Esophagus squamous epithelium (tissue), 5 donors: Measurements from ENCODE around the gene SLC6A1. TPM values are rescaled to one million over a fixed set of nuclear protein-coding genes. Genes with fewer than 3 reads are reported as not detected.

ENCODE experiments used
- DNase-seq: peaks from one replicate; lab custom pipeline; 2025; lab: John Stamatoyannopoulos, UW
- H3K27ac ChIP-seq, 4 donors: fragments of 200-600 bp; sonication (generic); one replicate each; pipeline ENCODE4 v1.5.1; 2016 to 2019; ENCODE audit warnings: mild to moderate bottlenecking in 1 of 4
- H3K27me3 ChIP-seq, 4 donors: fragments of 200-600 bp; sonication (generic); 1 replicate in 3 of 4; 2 replicates in 1 of 4; pipeline versions ENCODE4 v1.5.1 to v1.6.0; 2017 to 2021; ENCODE audit warnings: antibody characterized with exemption in 1 of 4
- H3K36me3 ChIP-seq, 3 donors: fragments of 200-600 bp; sonication (generic); one replicate each; pipeline ENCODE4 v1.5.1; 2016 to 2019
- H3K4me1 ChIP-seq, 3 donors: fragments of 200-600 bp; sonication (generic); one replicate each; pipeline ENCODE4 v1.5.1; 2017 to 2019
- H3K4me3 ChIP-seq, 4 donors: fragments of 200-600 bp; sonication (generic); 1 replicate in 3 of 4; 2 replicates in 1 of 4; pipeline ENCODE4 v1.5.1; 2016 to 2019; ENCODE audit warnings: mild to moderate bottlenecking in 2 of 4, moderate library complexity in 1 of 4
- H3K9me3 ChIP-seq, 3 donors: fragments of 200-600 bp; sonication (generic); one replicate each; pipeline ENCODE4 v1.5.1; 2016 to 2019
- CTCF ChIP-seq, 6 experiments: fragments of 450-650 bp in 4 of 6; fragments of 200-600 bp in 2 of 6; sonication (generic) in 2 of 6; IDR thresholded peaks; one replicate each; pipeline ENCODE4 v1.5.1; 2016 to 2019; ENCODE audit warnings: antibody characterized with exemption in 6 of 6, mild to moderate bottlenecking in 4 of 6, moderate library complexity in 4 of 6
- POLR2A ChIP-seq, 4 donors: fragments of 450-650 bp; IDR thresholded peaks; one replicate each; pipeline ENCODE4 v1.6.1; 2017; ENCODE audit warnings: antibody characterized with exemption in 4 of 4, mild to moderate bottlenecking in 4 of 4, moderate library complexity in 3 of 4
- WGBS, 2 donors: methylation state at CpG; one replicate each; pipeline ENCODE4 v1.1.5; 2018; 5-methylcytosine and 5-hydroxymethylcytosine counted together
- intact Hi-C: fragments of 100-400 bp; cut with DNase I; formaldehyde crosslinking; loops from one replicate; pipeline ENCODE4 v1.15.0; 2022
- total RNA-seq, 4 donors: library from RNA; depleted of rRNA; stranded (reverse); fragments of >200 nt; gene quantifications; one replicate each; pipeline ENCODE4 v1.1.0, GENCODE V29; 2016
- donor health status: DM: yes; HTN: yes; CAD: no.

SLC6A1 gene
- total RNA-seq, 4 donors from 2014 or later = 8.6 to 34.4 (median 22.3) TPM

- no peak for DNase-seq
- no peaks in the 10 kb centered on the region for H3K36me3 ChIP-seq
- no peak for TF ChIP-seq POLR2A (IDR thresholded peaks at IDR 0.05)
- TF ChIP-seq CTCF (IDR thresholded peaks at IDR 0.05) = no peak
- peaks cover 7 to 25% (median 14%) of the 10 kb centered on the region in 3 donors for H3K4me1 ChIP-seq
- intact Hi-C loops = no loop called here
- 87 to 89% methylated on average over 1 of the region's 1 CpG for WGBS, 2 donors
- no peak overlapping the region for H3K4me3 ChIP-seq
- H3K9me3 ChIP-seq = no peaks in the 10 kb centered on the region
- peaks cover 0 to 59% (median 0%) of the 10 kb centered on the region in 4 donors for H3K27me3 ChIP-seq
- no peak overlapping the region for H3K27ac ChIP-seq
Observed at GRCh38 chr3:10984371-10984896, 8.1 kb upstream of the SLC6A1 start.

- no peak for DNase-seq
- Histone ChIP-seq H3K9me3 (no peaks in the 10 kb centered on the region), H3K4me1 (peaks cover 7 to 25% (median 14%) of the 10 kb centered on the region in 3 donors), H3K4me3 (no peak overlapping the region), H3K36me3 (no peaks in the 10 kb centered on the region), H3K27ac (no peak overlapping the region), H3K27me3 (peaks cover 0 to 55% (median 0%) of the 10 kb centered on the region in 4 donors)
- no peak for TF ChIP-seq CTCF (IDR thresholded peaks at IDR 0.05)
- no peak for TF ChIP-seq POLR2A (IDR thresholded peaks at IDR 0.05)
- 39 to 72% methylated on average over 1 of the region's 1 CpG for WGBS, 2 donors
- intact Hi-C loops = no loop called here
Observed at GRCh38 chr3:10985181-10985580, 7.4 kb upstream of the SLC6A1 start.

GRCh38 chr3:10986592-10986991 is 6.0 kb upstream of the SLC6A1 start:
- no peak for DNase-seq
- Histone ChIP-seq H3K27me3 (peaks cover 0 to 55% (median 0%) of the 10 kb centered on the region in 4 donors), H3K36me3 (no peaks in the 10 kb centered on the region), H3K4me1 (peaks cover 7 to 26% (median 14%) of the 10 kb centered on the region in 3 donors), H3K27ac (no peak overlapping the region), H3K4me3 (no peak overlapping the region), H3K9me3 (no peaks in the 10 kb centered on the region)
- intact Hi-C loops = no loop called here
- 83 to 92% methylated on average over 2 to 4 of the region's 5 CpGs for WGBS, 2 donors
- no peak for TF ChIP-seq POLR2A (IDR thresholded peaks at IDR 0.05)
- TF ChIP-seq CTCF (IDR thresholded peaks at IDR 0.05) = no peak

- 75 to 85% methylated on average over 8 to 9 of the region's 9 CpGs for WGBS, 2 donors
- intact Hi-C loops = no loop called here
- no peak for DNase-seq
- H3K4me1 ChIP-seq = peaks cover 10 to 25% (median 11%) of the 10 kb centered on the region in 3 donors
- peaks cover 0 to 65% (median 0%) of the 10 kb centered on the region in 4 donors for H3K27me3 ChIP-seq
- no peaks in the 10 kb centered on the region for H3K9me3 ChIP-seq
- no peaks in the 10 kb centered on the region for H3K36me3 ChIP-seq
- H3K27ac ChIP-seq = no peak overlapping the region
- TF ChIP-seq POLR2A (IDR thresholded peaks at IDR 0.05) = no peak
- no peak for TF ChIP-seq CTCF (IDR thresholded peaks at IDR 0.05)
- H3K4me3 ChIP-seq = no peak overlapping the region
Observed at GRCh38 chr3:10988001-10988665, 4.4 kb upstream of the SLC6A1 start.

- peaks cover 0 to 74% (median 0%) of the 10 kb centered on the region in 4 donors for H3K27me3 ChIP-seq
- no peaks in the 10 kb centered on the region for H3K36me3 ChIP-seq
- no peak overlapping the region for H3K4me3 ChIP-seq
- peaks cover 5 to 25% (median 11%) of the 10 kb centered on the region in 3 donors for H3K4me1 ChIP-seq
- TF ChIP-seq CTCF (IDR thresholded peaks at IDR 0.05) (no peak), POLR2A (IDR thresholded peaks at IDR 0.05) (no peak)
- 71 to 72% methylated on average over 7 of the region's 7 CpGs for WGBS, 2 donors
- no peak overlapping the region for H3K27ac ChIP-seq
- intact Hi-C loops = no loop called here
- no peak for DNase-seq
- H3K9me3 ChIP-seq = no peaks in the 10 kb centered on the region
Observed at GRCh38 chr3:10988991-10989484, 3.5 kb upstream of the SLC6A1 start.
